NB4 (cell line): ENCODE results near the gene MACROD2.

ENCODE experiments used
- DNase-seq: peaks from one replicate; pipeline ENCODE4 v3.0.0; 2010; ENCODE audit warnings: low read depth
- H3K4me3 ChIP-seq: one replicate; pipeline ENCODE4 v1.5.1; 2011; ENCODE audit warnings: mild to moderate bottlenecking, low read depth, low read length, moderate library complexity
- MYC ChIP-seq: IDR thresholded peaks from 2 replicates; pipeline ENCODE4 v1.6.1; 2011; ENCODE audit warnings: low read depth, low read length
- POLR2A ChIP-seq: IDR thresholded peaks from 2 replicates; pipeline ENCODE4 v1.6.1; 2011; ENCODE audit warnings: mild to moderate bottlenecking; ENCODE audit not compliant: insufficient read length; ENCODE audit errors: extremely low read depth
- TF ChIP-seq, protein P1 (sequence below): IDR thresholded peaks from 2 replicates; pipeline ENCODE4 v1.6.1; 2011; ENCODE audit warnings: low read depth, low read length
- TF ChIP-seq, protein P2 (sequence below): IDR thresholded peaks from one replicate; pipeline ENCODE4 v1.5.1; 2012; ENCODE audit warnings: low read depth, low read length

MACROD2 gene

DNA sequence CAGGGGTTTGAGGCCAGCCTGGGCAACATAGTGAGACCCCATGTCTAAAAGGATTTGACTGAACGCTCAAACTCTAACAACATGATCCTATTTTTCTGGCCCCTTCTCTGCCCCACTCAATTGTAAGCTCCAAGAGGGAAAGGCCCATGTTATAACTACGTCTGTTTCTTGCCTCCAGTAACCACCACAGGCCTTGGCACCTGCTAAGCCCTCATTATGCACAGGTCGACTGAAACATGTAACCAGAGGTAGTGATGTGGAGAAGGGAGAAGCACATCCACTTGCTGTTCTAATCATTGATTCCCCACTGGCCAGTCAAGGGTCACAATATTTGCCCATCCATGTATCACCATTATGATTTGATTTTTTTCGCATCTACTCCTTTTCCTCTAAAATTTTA lies 2102.5 kb downstream of the MACROD2 start:
- no peak for DNase-seq
- H3K4me3 ChIP-seq: no peak overlapping the region
- TF ChIP-seq, protein P1, sequence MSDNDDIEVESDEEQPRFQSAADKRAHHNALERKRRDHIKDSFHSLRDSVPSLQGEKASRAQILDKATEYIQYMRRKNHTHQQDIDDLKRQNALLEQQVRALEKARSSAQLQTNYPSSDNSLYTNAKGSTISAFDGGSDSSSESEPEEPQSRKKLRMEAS: no peak
- no peak for TF ChIP-seq POLR2A
- TF ChIP-seq MYC: no peak
- TF ChIP-seq, protein P2, sequence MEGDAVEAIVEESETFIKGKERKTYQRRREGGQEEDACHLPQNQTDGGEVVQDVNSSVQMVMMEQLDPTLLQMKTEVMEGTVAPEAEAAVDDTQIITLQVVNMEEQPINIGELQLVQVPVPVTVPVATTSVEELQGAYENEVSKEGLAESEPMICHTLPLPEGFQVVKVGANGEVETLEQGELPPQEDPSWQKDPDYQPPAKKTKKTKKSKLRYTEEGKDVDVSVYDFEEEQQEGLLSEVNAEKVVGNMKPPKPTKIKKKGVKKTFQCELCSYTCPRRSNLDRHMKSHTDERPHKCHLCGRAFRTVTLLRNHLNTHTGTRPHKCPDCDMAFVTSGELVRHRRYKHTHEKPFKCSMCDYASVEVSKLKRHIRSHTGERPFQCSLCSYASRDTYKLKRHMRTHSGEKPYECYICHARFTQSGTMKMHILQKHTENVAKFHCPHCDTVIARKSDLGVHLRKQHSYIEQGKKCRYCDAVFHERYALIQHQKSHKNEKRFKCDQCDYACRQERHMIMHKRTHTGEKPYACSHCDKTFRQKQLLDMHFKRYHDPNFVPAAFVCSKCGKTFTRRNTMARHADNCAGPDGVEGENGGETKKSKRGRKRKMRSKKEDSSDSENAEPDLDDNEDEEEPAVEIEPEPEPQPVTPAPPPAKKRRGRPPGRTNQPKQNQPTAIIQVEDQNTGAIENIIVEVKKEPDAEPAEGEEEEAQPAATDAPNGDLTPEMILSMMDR: no peak

DNA sequence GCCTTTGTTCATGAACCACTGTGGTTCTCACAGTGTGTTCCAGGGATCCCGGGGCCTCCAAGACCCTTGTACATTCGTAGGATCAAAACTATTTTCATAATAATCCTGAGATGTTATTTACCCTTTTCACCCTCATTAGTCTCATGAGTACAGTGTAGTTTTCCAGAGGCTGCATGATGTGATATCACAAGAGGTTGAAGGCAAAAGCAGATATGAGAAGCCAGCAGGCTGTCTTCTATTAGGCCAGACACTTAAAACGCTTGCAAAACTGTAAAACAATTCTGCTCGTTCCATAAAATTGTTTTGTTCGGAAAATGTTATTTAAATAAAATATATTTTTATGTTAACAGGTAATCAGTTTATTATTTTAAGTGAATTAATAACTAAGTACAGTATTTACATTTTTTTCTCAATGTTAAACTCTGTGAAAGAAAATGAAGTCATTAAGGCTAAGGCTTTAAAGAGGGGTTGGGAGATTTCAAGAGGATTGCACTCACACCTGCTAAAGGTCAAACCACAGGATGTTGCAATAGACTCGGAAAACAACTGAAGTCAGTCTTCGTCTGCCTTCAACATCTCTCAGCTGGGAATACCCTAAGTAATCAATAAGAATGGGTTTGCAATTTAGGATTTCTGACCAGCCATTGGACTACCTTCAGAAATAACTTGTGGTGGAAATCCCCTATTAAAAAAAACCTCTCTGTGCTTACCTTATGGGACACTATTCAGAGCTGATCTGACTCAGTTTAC lies 2103.7 kb downstream of the MACROD2 start:
- H3K4me3 ChIP-seq: no peak overlapping the region
- TF ChIP-seq, protein P1: no peak
- TF ChIP-seq POLR2A (no peak), MYC (no peak)
- TF ChIP-seq, protein P2: no peak
- DNase-seq: peak; percentile 31

DNA sequence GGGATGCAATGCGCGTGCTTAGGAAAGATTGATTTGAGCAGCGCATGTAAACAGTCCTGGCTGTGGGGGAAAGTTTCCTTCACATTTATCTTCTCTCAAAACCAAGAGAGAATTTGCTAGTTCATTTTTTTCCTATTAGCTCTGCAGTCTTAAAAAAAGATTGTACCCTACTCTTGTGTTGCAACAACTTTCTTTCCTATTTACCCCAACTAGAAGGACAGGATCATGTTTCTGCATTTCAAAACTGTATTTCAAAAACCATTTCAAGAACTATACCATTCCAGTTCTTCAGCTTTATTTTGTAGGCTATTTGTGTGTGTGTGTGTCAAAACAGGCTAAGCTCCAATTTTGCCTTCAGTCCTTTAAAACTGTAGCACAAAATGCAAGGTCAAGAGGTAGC lies 2104.8 kb downstream of the MACROD2 start:
- TF ChIP-seq POLR2A: no peak
- TF ChIP-seq, protein P2: no peak
- no peak for TF ChIP-seq MYC
- TF ChIP-seq, protein P1: no peak
- no peak overlapping the region for H3K4me3 ChIP-seq
- DNase-seq: no peak

DNA sequence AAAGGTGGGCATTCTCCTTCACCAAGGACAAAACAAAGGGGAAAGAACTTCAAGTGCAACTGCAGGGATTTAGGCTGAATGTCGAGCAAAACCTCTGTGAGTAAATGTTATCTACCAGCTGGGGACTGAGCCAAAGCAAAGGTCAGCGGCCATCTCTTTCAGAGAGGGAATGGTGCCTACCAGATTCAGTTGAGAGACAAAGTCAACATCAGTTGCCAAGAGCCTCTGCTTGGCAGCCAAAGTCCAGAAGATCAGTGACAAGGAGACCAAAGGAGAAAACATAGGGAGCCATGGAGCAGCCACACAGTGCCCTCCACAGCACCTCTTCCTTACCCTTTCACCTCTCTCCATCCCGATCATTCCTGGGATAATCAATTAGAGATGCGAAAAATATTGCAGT lies 2105.5 kb downstream of the MACROD2 start:
- no peak overlapping the region for H3K4me3 ChIP-seq
- TF ChIP-seq, protein P1: no peak
- TF ChIP-seq POLR2A: no peak
- no peak for TF ChIP-seq MYC
- TF ChIP-seq, protein P2: no peak
- DNase-seq: no peak
